Kasumi-1 (cell line): ENCODE measurements around the gene RD3L.

ENCODE experiments used
- DNase-seq, 2 experiments: peaks; one replicate each; lab custom pipeline; 2025; lab: John Stamatoyannopoulos, UW

RD3L gene

DNA sequence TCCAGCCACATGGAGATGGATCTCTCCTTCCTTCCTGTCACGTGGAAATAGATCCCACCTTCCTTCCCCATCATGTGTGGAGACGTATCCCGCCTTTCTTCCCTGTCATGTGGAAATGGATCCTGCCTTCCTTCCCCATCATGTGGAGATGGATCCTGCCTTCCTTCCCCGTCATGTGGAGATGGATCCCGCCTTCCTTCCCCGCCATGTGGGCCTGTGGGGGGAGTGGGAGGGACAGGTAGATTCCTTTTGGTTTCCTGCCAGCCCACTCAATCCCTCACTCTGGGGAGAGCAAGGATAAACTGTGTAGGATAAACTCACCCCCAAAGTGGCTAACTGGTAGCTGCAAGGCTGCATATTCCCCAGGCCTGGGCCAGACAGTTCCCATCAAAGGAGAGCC is 45.8 kb downstream of the RD3L start:
- no peak for DNase-seq

DNA sequence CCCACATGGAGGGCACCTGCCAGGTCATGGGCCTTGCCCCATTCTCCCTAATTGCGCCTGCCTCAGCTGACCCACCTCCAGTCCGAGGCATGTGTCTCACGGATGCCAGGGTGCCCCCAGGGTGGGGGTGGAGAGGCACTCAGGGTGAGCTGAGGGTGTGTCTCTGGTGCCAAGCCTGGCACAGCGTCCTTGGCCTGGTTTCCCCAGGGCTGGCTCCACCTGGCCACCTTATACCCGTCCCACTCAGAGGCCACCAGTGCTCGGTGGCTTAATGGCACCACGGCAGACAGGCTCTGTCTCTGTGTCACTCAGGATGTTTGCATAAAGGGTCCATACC is 47.6 kb downstream of the RD3L start:
- no peak for DNase-seq

DNA sequence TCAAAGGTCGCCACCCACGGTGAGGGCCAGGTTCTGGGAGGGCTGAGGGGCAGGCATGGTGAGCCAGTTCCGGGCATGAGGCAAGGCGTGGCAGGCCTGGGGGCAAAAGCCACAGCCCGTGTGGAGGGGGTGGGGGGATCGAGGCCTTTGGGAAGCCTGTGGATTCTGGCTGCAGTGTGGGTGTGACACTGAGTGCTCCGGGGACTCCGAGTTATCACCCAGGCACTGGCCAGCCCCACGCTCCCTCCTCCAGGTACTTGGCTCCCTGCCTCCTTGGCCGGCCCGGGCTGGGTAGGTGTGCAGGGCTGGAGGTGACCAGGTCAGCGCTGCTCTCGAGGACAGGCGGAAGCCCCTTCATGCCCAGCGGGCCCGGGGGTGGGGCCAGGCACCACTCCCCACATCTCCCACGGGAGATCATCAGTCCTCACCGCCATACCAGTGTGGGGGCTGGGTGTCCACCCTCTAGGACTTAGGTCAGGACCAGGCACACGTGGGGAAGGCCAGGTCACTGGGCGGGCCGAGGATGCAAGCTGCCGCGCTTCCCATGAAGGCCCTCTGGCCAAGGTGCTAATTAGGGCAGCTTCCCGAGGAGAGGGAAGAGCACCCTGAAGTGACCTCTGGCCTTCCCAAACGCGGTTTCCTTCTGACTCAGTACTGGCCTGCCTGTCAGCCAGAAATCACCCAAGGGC is 48.2 kb downstream of the RD3L start:
- DNase-seq = no peak

- no peak for DNase-seq
These were observed 50.1 kb downstream of the RD3L start for GRCh38 chr14:103892247-103892646.

DNA sequence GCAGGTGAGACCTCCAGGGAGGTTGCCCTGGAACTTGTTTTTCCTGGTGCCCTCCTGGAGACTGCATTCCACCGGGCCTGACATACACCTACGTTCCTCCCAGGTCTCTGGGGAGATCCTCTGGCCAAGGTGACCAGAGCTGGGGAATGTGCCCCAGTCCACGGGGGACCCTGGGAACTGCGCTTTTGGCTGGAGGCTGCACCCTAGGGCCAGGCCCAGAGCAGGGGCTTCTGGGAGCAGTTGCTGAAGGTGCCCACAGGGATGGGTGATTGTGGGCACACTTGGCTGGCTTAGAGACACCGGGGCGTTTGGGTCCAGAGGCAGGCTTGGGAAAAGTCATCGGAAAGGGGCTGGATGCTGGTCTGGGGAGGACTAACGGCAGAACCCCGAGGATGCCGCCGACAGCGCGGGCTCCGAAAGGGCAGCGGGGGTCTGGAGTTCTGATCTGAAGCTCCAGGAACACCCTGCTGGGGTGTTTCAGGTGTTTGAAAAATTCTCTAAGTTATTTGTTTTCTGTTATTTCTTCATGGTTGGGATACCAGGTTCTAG is 50.6 kb downstream of the RD3L start:
- DNase-seq = no peak

- no peak for DNase-seq
These were observed 51.3 kb downstream of the RD3L start for GRCh38 chr14:103890821-103891666.
